ENCODE data around the gene EPB41L3.

The EPB41L3 gene

GRCh38 chr18:5534845-5535244 is 9.0 kb downstream of the EPB41L3 start:
- TF ChIP-seq POLR2AphosphoS5 (IDR thresholded peaks at IDR 0.05; ENCODE audit: low read depth, low read length) (no peak), FOXP2 (optimal IDR thresholded peaks at IDR 0.05; ENCODE audit: borderline replicate concordance, extremely low read depth, extremely low read length, insufficient read depth) (no peak), TAF1 (IDR thresholded peaks at IDR 0.05; ENCODE audit: borderline replicate concordance, insufficient read depth, low read length) (no peak), SIN3A (IDR thresholded peaks at IDR 0.05; ENCODE audit: borderline replicate concordance, insufficient read depth, low read length) (no peak)
- TF ChIP-seq, protein P1, sequence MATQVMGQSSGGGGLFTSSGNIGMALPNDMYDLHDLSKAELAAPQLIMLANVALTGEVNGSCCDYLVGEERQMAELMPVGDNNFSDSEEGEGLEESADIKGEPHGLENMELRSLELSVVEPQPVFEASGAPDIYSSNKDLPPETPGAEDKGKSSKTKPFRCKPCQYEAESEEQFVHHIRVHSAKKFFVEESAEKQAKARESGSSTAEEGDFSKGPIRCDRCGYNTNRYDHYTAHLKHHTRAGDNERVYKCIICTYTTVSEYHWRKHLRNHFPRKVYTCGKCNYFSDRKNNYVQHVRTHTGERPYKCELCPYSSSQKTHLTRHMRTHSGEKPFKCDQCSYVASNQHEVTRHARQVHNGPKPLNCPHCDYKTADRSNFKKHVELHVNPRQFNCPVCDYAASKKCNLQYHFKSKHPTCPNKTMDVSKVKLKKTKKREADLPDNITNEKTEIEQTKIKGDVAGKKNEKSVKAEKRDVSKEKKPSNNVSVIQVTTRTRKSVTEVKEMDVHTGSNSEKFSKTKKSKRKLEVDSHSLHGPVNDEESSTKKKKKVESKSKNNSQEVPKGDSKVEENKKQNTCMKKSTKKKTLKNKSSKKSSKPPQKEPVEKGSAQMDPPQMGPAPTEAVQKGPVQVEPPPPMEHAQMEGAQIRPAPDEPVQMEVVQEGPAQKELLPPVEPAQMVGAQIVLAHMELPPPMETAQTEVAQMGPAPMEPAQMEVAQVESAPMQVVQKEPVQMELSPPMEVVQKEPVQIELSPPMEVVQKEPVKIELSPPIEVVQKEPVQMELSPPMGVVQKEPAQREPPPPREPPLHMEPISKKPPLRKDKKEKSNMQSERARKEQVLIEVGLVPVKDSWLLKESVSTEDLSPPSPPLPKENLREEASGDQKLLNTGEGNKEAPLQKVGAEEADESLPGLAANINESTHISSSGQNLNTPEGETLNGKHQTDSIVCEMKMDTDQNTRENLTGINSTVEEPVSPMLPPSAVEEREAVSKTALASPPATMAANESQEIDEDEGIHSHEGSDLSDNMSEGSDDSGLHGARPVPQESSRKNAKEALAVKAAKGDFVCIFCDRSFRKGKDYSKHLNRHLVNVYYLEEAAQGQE (IDR thresholded peaks at IDR 0.05; ENCODE audit: insufficient read depth in 1 of 2, low read depth in 2 of 2, low read length in 2 of 2) = no peak

DNA sequence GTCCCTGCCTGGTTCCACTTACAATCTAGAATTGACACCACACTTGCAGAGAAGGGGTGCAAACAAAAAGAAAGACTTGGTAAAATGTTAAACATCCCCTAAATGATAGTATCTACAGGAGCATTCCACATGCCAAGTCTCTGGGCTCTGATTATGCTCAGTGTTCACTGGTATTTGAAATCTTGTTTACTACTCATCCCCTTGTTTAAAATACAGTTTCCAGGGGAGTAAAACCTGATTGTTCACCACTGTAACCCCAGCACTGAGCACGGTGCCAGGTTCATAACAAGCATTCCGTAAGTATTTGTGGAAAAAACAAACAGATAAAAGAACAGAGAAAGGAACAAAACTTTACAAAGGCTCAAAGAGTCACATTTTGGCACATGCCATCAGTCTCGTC is 11.7 kb downstream of the EPB41L3 start:
- TF ChIP-seq, protein P1 (IDR thresholded peaks at IDR 0.05; ENCODE audit: insufficient read depth in 1 of 2, low read depth in 2 of 2, low read length in 2 of 2) = no peak
- TF ChIP-seq TAF1 (IDR thresholded peaks at IDR 0.05; ENCODE audit: borderline replicate concordance, insufficient read depth, low read length) (no peak), POLR2AphosphoS5 (IDR thresholded peaks at IDR 0.05; ENCODE audit: low read depth, low read length) (no peak)

GRCh38 chr18:5530629-5531178 is 13.1 kb downstream of the EPB41L3 start:
- no peak for TF ChIP-seq POLR2AphosphoS5 (IDR thresholded peaks at IDR 0.05; ENCODE audit: low read depth, low read length)
- TF ChIP-seq, protein P1 (IDR thresholded peaks at IDR 0.05; ENCODE audit: insufficient read depth in 1 of 2, low read depth in 2 of 2, low read length in 2 of 2) = no peak
- TF ChIP-seq FOXP2 (optimal IDR thresholded peaks at IDR 0.05; ENCODE audit: borderline replicate concordance, extremely low read depth, extremely low read length, insufficient read depth) = no peak
- no peak for TF ChIP-seq SIN3A (IDR thresholded peaks at IDR 0.05; ENCODE audit: borderline replicate concordance, insufficient read depth, low read length)
- no peak for TF ChIP-seq TAF1 (IDR thresholded peaks at IDR 0.05; ENCODE audit: borderline replicate concordance, insufficient read depth, low read length)

- no peak for TF ChIP-seq FOXP2 (optimal IDR thresholded peaks at IDR 0.05; ENCODE audit: borderline replicate concordance, extremely low read depth, extremely low read length, insufficient read depth)
- TF ChIP-seq, protein P1 (IDR thresholded peaks at IDR 0.05; ENCODE audit: insufficient read depth in 1 of 2, low read depth in 2 of 2, low read length in 2 of 2) = no peak
- TF ChIP-seq POLR2AphosphoS5 (IDR thresholded peaks at IDR 0.05; ENCODE audit: low read depth, low read length) = no peak
- TF ChIP-seq TAF1 (IDR thresholded peaks at IDR 0.05; ENCODE audit: borderline replicate concordance, insufficient read depth, low read length) = no peak
- TF ChIP-seq SIN3A (IDR thresholded peaks at IDR 0.05; ENCODE audit: borderline replicate concordance, insufficient read depth, low read length) = no peak
Observed at GRCh38 chr18:5529471-5529870, 14.3 kb downstream of the EPB41L3 start.

DNA sequence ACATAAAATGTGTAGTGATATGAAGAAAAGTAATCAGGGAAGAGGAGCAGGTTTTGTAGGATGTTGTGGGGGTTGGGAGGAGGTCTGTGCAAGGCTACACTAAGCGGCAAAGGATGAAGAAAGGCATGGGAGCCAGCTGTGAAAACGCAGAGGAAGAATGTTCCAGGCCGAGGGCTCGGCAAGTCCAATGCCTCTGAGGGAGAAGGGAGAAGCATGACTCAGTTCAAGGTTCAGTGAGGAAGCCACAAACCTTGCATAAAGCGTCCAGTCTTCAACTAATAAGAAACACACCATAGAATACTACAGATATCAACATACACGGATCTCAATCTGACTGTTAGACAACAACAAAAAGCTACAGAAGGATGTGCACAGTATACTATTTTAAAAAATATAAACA is 16.2 kb downstream of the EPB41L3 start:
- TF ChIP-seq TAF1 (IDR thresholded peaks at IDR 0.05; ENCODE audit: borderline replicate concordance, insufficient read depth, low read length) (no peak), FOXP2 (optimal IDR thresholded peaks at IDR 0.05; ENCODE audit: borderline replicate concordance, extremely low read depth, extremely low read length, insufficient read depth) (no peak), SIN3A (IDR thresholded peaks at IDR 0.05; ENCODE audit: borderline replicate concordance, insufficient read depth, low read length) (no peak), POLR2AphosphoS5 (IDR thresholded peaks at IDR 0.05; ENCODE audit: low read depth, low read length) (no peak)
- TF ChIP-seq, protein P1 (IDR thresholded peaks at IDR 0.05; ENCODE audit: insufficient read depth in 1 of 2, low read depth in 2 of 2, low read length in 2 of 2) = no peak

Measured in PFSK-1 (cell line).